HL-60 (cell line): ENCODE results near the gene TRIP6.

Experiments used
- DNase-seq, 2 experiments: peaks; one replicate each; pipeline ENCODE4 v3.0.0-alpha.2; 2010 to 2020; ENCODE audit warnings: low read depth in 1 of 2, low spot score in 1 of 2
- H3K27ac ChIP-seq: fragments of 250-450 bp; sonication (Bioruptor Pico); replicated peaks from 2 replicates; pipeline ENCODE4 v1.5.1; 2020; ENCODE audit warnings: mild to moderate bottlenecking, moderate library complexity
- H3K27me3 ChIP-seq: fragments of 250-450 bp; sonication (Bioruptor Pico); 2 replicates; pipeline ENCODE4 v1.5.1; 2021; ENCODE audit warnings: mild to moderate bottlenecking, moderate library complexity; ENCODE audit not compliant: insufficient read depth, poor library complexity, severe bottlenecking
- H3K4me3 ChIP-seq: replicated peaks from 2 replicates; pipeline ENCODE4 v1.5.1; 2011; ENCODE audit warnings: mild to moderate bottlenecking, control low read depth, low read length; ENCODE audit not compliant: insufficient read depth
- CTCF ChIP-seq: IDR thresholded peaks from one replicate; pipeline ENCODE4 v1.5.1; 2011; ENCODE audit warnings: low read length, control low read depth, inconsistent platforms; ENCODE audit not compliant: insufficient read depth
- GABPA ChIP-seq: IDR thresholded peaks from 2 replicates; pipeline ENCODE4 v1.6.1; 2012; ENCODE audit warnings: low read depth
- POLR2AphosphoS5 ChIP-seq: IDR thresholded peaks from 2 replicates; pipeline ENCODE4 v1.6.1; 2012; ENCODE audit warnings: low read depth
- REST ChIP-seq: IDR thresholded peaks from 2 replicates; pipeline ENCODE4 v1.6.1; 2012; ENCODE audit warnings: low read depth; ENCODE audit not compliant: insufficient replicate concordance
- SPI1 ChIP-seq: IDR thresholded peaks from 2 replicates; pipeline ENCODE4 v1.6.1; 2012; ENCODE audit warnings: low read depth, mild to moderate bottlenecking, borderline replicate concordance

TRIP6 gene

GRCh38 chr7:100861616-100861985 is 5.6 kb upstream of the TRIP6 start:
- TF ChIP-seq POLR2AphosphoS5: no peak
- no peak for TF ChIP-seq CTCF
- no peak for TF ChIP-seq SPI1
- no peak for TF ChIP-seq GABPA
- TF ChIP-seq REST: no peak
- no peak for DNase-seq
- Histone ChIP-seq H3K4me3 (no peak overlapping the region), H3K27me3 (no peaks in the 10 kb centered on the region), H3K27ac (no peak overlapping the region)

- DNase-seq: peak in 1 of 2 experiments; percentile 60
- TF ChIP-seq POLR2AphosphoS5: no peak; the same call in 1 of the 2 replicates
- no peak for TF ChIP-seq SPI1
- TF ChIP-seq REST: no peak
- no peak for TF ChIP-seq CTCF
- no peak for TF ChIP-seq GABPA
- no peak overlapping the region for H3K4me3 ChIP-seq
- no peak overlapping the region for H3K27ac ChIP-seq
- no peaks in the 10 kb centered on the region for H3K27me3 ChIP-seq
These were observed 3.7 kb upstream of the TRIP6 start for GRCh38 chr7:100863406-100863950.

- no peak for DNase-seq
- Histone ChIP-seq H3K4me3 (no peak overlapping the region), H3K27me3 (no peaks in the 10 kb centered on the region), H3K27ac (no peak overlapping the region)
- no peak for TF ChIP-seq POLR2AphosphoS5
- no peak for TF ChIP-seq REST
- no peak for TF ChIP-seq GABPA
- no peak for TF ChIP-seq CTCF
- TF ChIP-seq SPI1: no peak
These were observed 2.8 kb upstream of the TRIP6 start for GRCh38 chr7:100864263-100864845.
